ENCODE results near the gene FLCN.
A peak's percentile ranks its signal among the peaks of the same experiment; 100 is the strongest.
"Not testable (repeated sequence)": the region's sequence is repeated elsewhere in the genome, so short reads cannot be mapped to it uniquely, and the experiment has no call there.

Gene FLCN

GRCh38 chr17:17213775-17214174, 23.2 kb downstream of the FLCN start:
- DNase-seq (ENCODE audit: low read depth in 3 of 3): no peak

DNA sequence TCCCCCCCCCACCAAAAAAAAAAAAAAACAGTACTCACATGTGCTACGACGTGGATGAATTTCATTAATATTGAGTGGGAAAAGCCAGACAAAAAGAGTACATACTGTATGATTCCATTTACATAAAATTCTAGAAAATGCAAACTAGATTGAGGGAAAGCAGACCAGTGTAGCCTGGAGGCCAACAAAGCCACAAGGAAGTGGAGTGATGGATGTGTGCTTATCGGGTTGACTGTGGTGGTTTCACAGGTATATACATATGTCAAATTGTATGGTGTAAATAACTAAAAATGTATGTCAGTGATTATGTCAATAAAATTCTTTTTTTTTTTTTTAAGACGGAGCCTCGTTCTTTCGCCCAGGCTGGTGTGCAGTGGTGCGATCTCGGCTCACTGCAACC, 29.0 kb downstream of the FLCN start:
- DNase-seq (ENCODE audit: low read depth in 3 of 3): no peak

DNA sequence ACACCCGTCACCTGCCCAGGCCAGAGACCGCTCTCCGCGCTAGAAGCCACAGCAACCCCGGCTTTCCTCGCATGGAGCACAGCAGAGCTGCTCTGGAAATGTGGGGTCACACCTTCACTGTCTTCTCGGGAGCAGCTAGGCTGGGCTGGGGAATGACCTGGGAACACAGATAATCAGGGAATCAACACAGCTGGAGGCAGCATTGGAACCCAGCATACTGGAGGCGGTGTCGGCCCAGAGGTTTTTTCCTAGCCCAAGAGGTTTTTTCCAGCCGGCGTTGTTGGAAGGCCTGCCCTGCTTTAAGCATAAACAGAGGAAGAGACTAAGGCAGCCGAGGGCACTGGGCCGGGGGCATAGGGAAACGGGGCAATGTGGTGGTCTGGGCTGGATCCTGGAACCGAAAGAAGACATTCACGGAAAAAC, 30.0 kb downstream of the FLCN start:
- no peak for DNase-seq (ENCODE audit: low read depth in 3 of 3)

DNA sequence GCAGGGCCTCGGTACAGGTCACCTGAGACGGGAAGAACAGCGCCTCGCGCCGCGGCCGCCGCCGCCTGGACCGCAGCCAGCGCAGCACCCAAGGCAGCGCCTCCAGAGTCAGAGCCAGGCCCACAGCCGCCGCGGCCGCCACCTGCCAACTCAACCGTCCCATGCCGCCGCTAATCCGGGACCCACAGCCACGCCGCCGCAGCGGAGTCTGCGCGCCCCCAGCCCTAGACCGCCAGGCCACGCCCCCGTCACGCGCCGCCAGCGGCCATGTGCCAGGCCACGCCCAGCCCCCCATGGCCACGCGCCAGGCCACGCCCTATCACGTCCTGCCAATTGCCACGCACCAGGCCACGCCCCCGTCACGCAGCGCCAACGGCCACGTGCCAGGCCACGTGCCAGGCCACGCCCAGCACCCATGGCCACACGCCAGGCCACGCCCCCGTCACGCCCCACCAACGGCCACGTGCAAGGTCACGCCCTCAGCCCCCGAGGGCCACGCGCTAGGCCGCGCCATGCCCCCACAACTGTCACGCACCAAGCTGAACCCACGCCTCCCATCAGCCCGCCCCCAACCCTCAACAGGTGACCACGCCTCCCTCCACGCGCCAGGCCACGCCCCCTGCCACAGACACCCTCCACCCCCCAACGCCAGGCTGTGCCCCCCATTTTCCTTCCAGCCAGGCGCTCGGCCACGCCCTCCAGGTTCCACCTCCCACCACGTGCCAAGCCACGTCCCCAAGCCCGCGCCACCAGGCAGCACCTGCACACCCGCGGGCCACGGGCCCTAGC, 30.6 kb downstream of the FLCN start, which contains the start of gene PLD6:
Gene PLD6, minus strand, starts transcription at position 210 of the 789 bp plus-strand sequence. Its CDS starts 47 bp downstream, at position 163.
- peak; percentile 88 to 90 (median 89) for DNase-seq (ENCODE audit: low read depth in 3 of 3)

DNA sequence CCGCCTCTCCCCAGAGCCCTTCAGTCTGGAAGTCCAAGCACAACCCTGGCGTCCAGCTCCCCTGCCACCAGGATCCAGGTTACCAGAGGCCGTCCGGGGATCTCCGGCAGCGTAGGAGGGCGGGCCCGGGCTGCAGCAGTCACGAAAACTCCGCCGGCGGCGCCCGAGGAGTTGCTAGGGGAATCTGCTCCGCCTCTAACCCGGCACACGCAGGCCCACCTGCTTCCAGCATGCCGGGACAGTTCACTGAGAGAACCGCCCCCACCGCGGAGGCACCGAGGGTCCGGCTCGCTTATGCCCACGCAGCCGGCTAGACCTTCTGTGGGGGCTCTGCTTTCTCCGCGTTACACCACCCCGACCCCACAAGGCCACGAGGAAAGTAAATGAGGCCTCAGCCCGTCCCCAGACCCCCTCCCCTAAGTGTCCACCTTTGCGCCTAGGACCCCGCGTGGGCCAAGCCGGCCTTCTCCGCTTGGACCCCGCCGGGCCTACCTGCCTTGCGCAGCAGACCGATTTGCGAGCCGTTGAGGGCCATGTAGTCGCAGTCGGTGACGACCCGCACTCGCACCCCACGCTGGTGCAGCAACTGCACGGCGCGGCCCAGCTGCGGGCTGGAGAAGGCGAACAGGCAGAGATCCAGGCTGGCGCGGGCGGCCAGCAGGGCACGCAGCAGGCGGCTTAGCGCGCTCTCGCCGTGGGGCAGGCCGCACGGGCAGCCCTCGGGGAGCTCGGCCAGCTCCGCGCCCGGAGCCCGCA, 31.4 kb downstream of the FLCN start:
- peak; percentile 45 to 66 (median 51) for DNase-seq (ENCODE audit: low read depth in 3 of 3)

DNA sequence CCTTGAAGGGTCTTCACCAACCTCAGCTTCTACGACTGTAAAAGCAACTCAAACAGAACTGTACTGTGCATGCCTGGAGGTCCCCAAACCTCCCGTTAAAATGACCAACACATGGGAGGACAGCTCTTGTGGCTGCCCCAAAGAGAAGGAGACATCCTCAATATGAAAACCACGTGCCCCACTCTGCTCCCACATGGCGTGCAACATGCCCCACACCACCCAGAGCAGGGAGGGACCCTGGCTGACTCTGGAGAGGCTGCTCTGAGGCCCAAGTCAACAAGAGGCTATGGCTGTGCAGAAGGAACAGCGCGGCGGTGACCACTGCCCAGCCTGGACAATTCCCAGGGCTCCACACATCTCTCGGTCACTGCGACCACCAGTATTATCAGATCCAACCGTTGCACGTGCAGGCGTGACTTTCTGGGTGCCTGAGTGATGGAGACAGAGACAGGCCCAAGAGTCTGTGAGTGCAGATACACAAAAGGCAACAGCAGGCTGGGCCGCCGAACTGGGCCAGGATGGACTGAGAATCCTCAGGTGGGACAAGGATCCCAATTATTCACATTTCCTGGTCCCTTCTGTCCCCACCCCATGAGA, 32.2 kb downstream of the FLCN start:
- no peak for DNase-seq (ENCODE audit: low read depth in 3 of 3)

DNA sequence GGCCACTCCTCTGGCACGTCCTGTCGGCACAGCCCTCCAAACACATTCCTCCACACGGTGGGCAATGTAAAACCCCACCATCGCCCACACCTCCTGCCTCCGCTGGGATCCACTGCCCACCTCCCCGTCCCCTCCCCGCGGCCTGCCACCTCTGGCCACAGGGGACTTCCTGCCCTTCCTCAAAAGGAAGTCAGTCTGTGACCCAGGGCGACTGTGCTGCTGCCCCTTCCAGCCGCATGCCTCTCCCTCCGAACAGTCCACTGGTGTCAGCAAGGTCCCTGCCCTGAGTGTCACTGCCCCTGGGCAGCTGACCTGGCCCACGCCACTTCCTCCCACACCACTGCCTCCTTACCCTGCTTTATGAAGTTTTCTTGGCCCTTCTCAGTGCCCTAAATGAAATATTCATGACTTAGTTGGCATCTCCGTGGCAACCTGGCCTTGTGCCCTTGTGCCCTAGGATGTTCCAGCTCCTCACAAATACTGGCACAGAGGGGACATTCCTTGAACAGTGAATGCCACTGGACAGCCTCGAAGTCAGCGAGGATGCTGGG, 32.9 kb downstream of the FLCN start:
- no peak for DNase-seq (ENCODE audit: low read depth in 3 of 3)

GRCh38 chr17:17203173-17203730, 33.7 kb downstream of the FLCN start:
- DNase-seq (ENCODE audit: low read depth in 3 of 3): no peak

DNA sequence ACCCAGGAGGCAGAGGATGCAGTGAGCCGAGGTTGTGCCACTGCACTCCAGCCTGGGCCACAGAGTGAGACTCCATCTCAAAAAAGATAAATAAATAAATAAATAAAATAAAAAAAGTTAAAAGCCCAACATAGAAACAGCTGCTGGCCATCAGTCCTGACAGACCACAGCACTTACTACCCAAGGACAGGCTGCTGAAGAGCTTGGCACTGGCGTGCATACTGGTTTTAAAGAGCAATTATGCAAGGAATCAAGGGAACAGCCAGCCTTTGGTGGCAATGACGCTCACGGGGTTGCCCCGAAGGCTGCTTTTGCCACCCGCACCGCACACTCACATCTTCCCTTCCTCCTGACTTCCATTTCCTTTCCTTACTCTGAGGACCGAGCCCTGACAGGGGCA, 35.1 kb downstream of the FLCN start:
- DNase-seq (ENCODE audit: low read depth in 3 of 3): no peak

DNA sequence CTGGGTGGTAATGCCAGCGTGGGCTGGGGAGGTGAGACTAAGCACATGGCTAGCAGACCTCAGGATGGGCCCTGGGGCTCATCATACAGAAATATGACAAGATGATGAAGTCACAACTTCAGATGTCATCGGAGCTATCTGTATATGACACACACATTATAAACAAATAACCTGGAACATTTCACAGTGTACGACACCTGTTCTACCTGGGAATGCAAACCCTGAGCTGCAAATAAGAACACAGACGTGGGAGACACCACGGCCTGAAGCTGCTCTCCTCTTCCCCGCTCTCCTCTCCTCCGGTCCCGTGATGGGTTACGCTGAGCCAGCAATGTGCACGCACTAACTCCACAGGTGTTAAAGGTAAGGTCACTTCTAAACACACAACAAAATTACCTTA, 35.7 kb downstream of the FLCN start:
- DNase-seq (ENCODE audit: low read depth in 3 of 3): no peak

DNA sequence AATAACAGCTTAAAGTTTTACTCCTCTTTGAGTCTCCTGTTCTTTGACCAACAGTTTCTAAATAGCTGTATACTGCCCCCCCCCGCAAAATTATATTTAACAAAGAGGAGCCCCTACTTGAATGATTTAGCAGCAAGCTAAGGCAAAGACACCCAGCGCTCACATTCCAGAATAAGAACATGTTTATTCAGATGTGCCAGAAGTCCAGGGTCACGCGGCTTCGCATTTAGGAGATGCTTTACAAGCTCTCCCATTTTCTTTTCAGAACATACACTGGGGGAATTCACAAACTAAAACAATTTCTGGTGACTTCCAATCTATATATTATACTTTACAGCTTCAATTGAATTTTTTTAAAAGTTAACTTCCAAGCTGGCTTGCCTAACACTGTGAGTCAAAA, 36.1 kb downstream of the FLCN start:
- DNase-seq (ENCODE audit: low read depth in 3 of 3): no peak

GRCh38 chr17:17200311-17200710, 36.7 kb downstream of the FLCN start:
- DNase-seq (ENCODE audit: low read depth in 3 of 3): no peak

GRCh38 chr17:17198281-17198680, 38.7 kb downstream of the FLCN start:
- no peak for DNase-seq (ENCODE audit: low read depth in 3 of 3)

DNA sequence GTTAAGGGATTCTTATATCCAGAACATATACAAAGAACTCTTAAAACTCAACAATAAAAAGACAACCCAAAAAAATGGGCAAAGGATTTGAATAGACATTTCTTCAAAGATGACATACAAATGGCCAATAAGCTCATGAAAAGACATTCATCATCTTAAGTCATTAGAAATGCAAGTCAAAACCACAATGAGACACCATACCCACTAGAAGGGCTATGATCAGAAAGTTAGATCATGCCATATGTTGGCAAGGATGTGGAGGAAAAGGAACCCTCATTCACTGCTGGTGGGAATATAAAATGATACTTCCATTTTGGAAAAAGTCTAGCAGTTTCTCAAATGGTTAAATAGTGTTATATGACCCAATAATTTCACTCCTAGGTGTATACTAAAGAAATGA, 40.2 kb downstream of the FLCN start:
- no peak for DNase-seq (ENCODE audit: low read depth in 3 of 3)

GRCh38 chr17:17195466-17195865, 41.5 kb downstream of the FLCN start:
- DNase-seq (ENCODE audit: low read depth in 3 of 3): not testable (repeated sequence)

- no peak for DNase-seq (ENCODE audit: low read depth in 3 of 3)
These were observed 45.0 kb downstream of the FLCN start for GRCh38 chr17:17191961-17192381.

GRCh38 chr17:17191346-17191792, 45.6 kb downstream of the FLCN start:
- DNase-seq (ENCODE audit: low read depth in 3 of 3): no peak

GRCh38 chr17:17190188-17190587, 46.8 kb downstream of the FLCN start:
- no peak for DNase-seq (ENCODE audit: low read depth in 3 of 3)

DNA sequence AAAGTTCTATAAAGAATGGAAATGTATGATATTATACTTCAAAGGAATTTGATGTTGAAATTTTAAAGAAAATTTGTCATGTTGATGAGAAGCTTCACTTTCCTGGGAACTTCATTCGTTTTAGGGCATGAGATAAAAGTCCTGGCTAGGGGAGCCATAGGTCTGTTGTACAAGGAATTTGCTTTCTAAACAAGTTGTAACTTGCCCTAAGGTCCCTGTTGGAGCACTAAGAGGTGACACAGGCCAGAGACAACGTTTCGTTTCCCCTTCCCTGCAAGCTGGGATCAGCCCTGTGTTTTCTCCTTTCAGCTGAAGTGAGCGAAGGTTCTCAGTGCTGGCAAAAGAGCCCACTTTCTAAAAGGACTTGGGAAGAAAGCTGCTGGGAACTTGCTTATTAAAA, 47.4 kb downstream of the FLCN start:
- no peak for DNase-seq (ENCODE audit: low read depth in 3 of 3)

- no peak for DNase-seq (ENCODE audit: low read depth in 3 of 3)
These were observed 48.4 kb downstream of the FLCN start for GRCh38 chr17:17188586-17188985.

- DNase-seq (ENCODE audit: low read depth in 3 of 3): no peak
These were observed 50.1 kb downstream of the FLCN start for GRCh38 chr17:17186551-17187505.
